Kidney (tissue), 14 donors: Measurements from ENCODE around the gene TSEN2. TPM values are rescaled to one million over a fixed set of nuclear protein-coding genes. Genes with fewer than 3 reads are reported as not detected.

Source experiments
- DNase-seq, 5 donors: peaks; one replicate each; pipeline ENCODE4 v3.0.0-alpha.2; 2013 to 2020
- FAIRE-seq: peaks from 2 replicates; lab custom pipeline; 2012; peaks lifted over from hg19 to GRCh38; lab: Jason Lieb, UNC
- H3K27ac ChIP-seq, 2 donors: one replicate each; pipeline ENCODE4 v1.7.0; 2013; ENCODE audit warnings: low read depth in 2 of 2, low read length in 2 of 2, inconsistent platforms in 1 of 2
- H3K27me3 ChIP-seq: one replicate; pipeline ENCODE4 v1.7.1; 2013; ENCODE audit warnings: low read length, inconsistent platforms; ENCODE audit not compliant: control insufficient read depth, insufficient read depth
- H3K36me3 ChIP-seq, 3 donors: one replicate each; pipeline versions ENCODE4 v1.7.0 to v1.7.1; 2013; ENCODE audit warnings: low read length in 3 of 3, control low read depth in 1 of 3, inconsistent platforms in 1 of 3; ENCODE audit not compliant: insufficient read depth in 3 of 3, control insufficient read depth in 2 of 3
- H3K4me1 ChIP-seq, 3 donors: one replicate each; pipeline versions ENCODE4 v1.7.0 to v1.7.1; 2013; ENCODE audit warnings: low read length in 3 of 3, inconsistent platforms in 1 of 3, low read depth in 1 of 3; ENCODE audit not compliant: control insufficient read depth in 2 of 3, insufficient read depth in 2 of 3
- H3K4me3 ChIP-seq, 3 donors: one replicate each; pipeline versions ENCODE4 v1.7.0 to v1.8.1; 2013; ENCODE audit warnings: low read length in 3 of 3, control low read depth in 1 of 3, inconsistent platforms in 1 of 3
- H3K9ac ChIP-seq, 3 donors: one replicate each; pipeline versions ENCODE4 v1.7.0 to v1.7.1; 2013; ENCODE audit warnings: low read length in 3 of 3, control low read depth in 1 of 3, inconsistent platforms in 1 of 3
- H3K9me3 ChIP-seq, 3 donors: one replicate each; pipeline versions ENCODE4 v1.7.0 to v1.7.1; 2013; ENCODE audit warnings: low read length in 3 of 3, control low read depth in 1 of 3, inconsistent platforms in 1 of 3; ENCODE audit not compliant: control insufficient read depth in 2 of 3, insufficient read depth in 1 of 3
- CTCF ChIP-seq: IDR thresholded peaks from 3 replicates; pipeline ENCODE4 v1.5.1; 2012; ENCODE audit warnings: mild to moderate bottlenecking, moderate library complexity, borderline replicate concordance; ENCODE audit not compliant: insufficient read depth; ENCODE audit errors: extremely low read depth
- intact Hi-C: fragments of 100-400 bp; cut with DNase I; formaldehyde crosslinking; loops from one replicate; pipeline ENCODE4 v1.11.1; 2022
- polyA plus RNA-seq: library from polyadenylated mRNA; stranded (reverse); fragments of 350-450 nt; fragmentation: Illumina TruSeq; extraction: RNeasy Lipid Tissue Mini Kit (QIAGEN cat#74804); gene quantifications from one replicate; pipeline ENCODE4 v1.2.3, GENCODE V29; 2014; ENCODE audit warnings: low read depth, low replicate concordance; ENCODE audit not compliant: insufficient read depth
- total RNA-seq: library from RNA; stranded (reverse); fragmentation: NEBNext Ultra II Directional; extraction: Animal tissue kit (Norgen Biotek cat#: 25700); gene quantifications from one replicate; pipeline ENCODE4 v1.2.1, GENCODE V29; 2021
- donor health status: control.
- donor health status: control.
- donor health status: control.
- donor health status: control.
- donor health status: control.
- donor health status: DM: yes; HTN: yes; CAD: no.
- donor health status: Normal renal cell carcinoma (clear cell type).

The TSEN2 gene
- total and polyA plus RNA-seq, 2 donors from 2014 or later, result 10.3 to 20.7 TPM

GRCh38 chr3:12566976-12567375 is 82.7 kb downstream of the TSEN2 start:
- Histone ChIP-seq H3K36me3 (peaks cover 2 to 20% (median 18%) of the 10 kb centered on the region in 3 donors), H3K4me3 (no peak overlapping the region), H3K9me3 (no peaks in the 10 kb centered on the region), H3K27ac (no peak overlapping the region), H3K27me3 (no peaks in the 10 kb centered on the region), H3K4me1 (no peaks in the 10 kb centered on the region), H3K9ac (no peak overlapping the region)
- DNase-seq (no peak), FAIRE-seq (no peak)
- no peak for TF ChIP-seq CTCF
- intact Hi-C loops, result no loop called here

GRCh38 chr3:12568747-12569146 is 84.5 kb downstream of the TSEN2 start:
- no peak overlapping the region for H3K4me3 ChIP-seq
- TF ChIP-seq CTCF, result no peak
- DNase-seq (no peak), FAIRE-seq (no peak)
- peaks cover 9 to 31% (median 27%) of the 10 kb centered on the region in 3 donors for H3K36me3 ChIP-seq
- H3K9me3 ChIP-seq, result no peaks in the 10 kb centered on the region
- H3K27me3 ChIP-seq, result no peaks in the 10 kb centered on the region
- H3K9ac ChIP-seq, result no peak overlapping the region
- H3K4me1 ChIP-seq, result no peaks in the 10 kb centered on the region
- intact Hi-C loops, result no loop called here
- H3K27ac ChIP-seq, result no peak overlapping the region

GRCh38 chr3:12569836-12570235 is 85.6 kb downstream of the TSEN2 start:
- H3K9ac ChIP-seq, result no peak overlapping the region
- TF ChIP-seq CTCF, result no peak
- intact Hi-C loops, result no loop called here
- H3K9me3 ChIP-seq, result no peaks in the 10 kb centered on the region
- H3K4me1 ChIP-seq, result no peaks in the 10 kb centered on the region
- no peak for FAIRE-seq
- H3K4me3 ChIP-seq, result no peak overlapping the region
- no peaks in the 10 kb centered on the region for H3K27me3 ChIP-seq
- H3K36me3 ChIP-seq, result peaks cover 14 to 42% (median 38%) of the 10 kb centered on the region in 3 donors
- no peak for DNase-seq
- no peak overlapping the region for H3K27ac ChIP-seq

DNA sequence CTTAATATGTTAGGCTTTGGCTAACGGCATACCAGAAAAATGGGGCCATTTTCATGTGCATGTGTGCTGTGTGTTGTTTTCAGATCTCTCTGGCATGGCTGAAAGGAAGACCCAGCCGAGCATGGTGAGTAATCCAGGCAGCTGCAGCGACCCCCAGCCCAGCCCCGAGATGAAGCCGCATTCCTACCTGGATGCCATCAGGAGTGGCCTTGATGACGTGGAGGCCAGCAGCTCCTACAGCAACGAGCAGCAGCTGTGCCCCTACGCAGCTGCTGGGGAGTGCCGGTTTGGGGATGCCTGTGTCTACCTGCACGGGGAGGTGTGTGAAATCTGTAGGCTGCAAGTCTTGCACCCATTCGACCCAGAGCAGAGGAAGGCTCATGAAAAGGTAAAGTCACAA is 87.7 kb downstream of the TSEN2 start:
- peaks cover 14 to 63% (median 50%) of the 10 kb centered on the region in 3 donors for H3K36me3 ChIP-seq
- no peak for DNase-seq

More for the DNA sequence above, 87.7 kb downstream of the TSEN2 start:
- Histone ChIP-seq H3K9me3 (no peaks in the 10 kb centered on the region), H3K27me3 (no peaks in the 10 kb centered on the region), H3K4me3 (no peak overlapping the region), H3K4me1 (no peaks in the 10 kb centered on the region), H3K27ac (no peak overlapping the region), H3K9ac (no peak overlapping the region)
- intact Hi-C loops, result no loop called here
- no peak for FAIRE-seq
- TF ChIP-seq CTCF, result no peak
